HG02610 (cell line): ENCODE data around the gene TASP1.
"Not testable (repeated sequence)": the region's sequence is repeated elsewhere in the genome, so short reads cannot be mapped to it uniquely, and the experiment has no call there.

Experiments
- ATAC-seq: cut with Tn5 transposase; IDR thresholded peaks from one replicate; pipeline ENCODE4 v1.9.1; 2021; ENCODE audit warnings: mild to moderate bottlenecking, moderate library complexity; ENCODE audit not compliant: unreplicated experiment

The TASP1 gene

DNA sequence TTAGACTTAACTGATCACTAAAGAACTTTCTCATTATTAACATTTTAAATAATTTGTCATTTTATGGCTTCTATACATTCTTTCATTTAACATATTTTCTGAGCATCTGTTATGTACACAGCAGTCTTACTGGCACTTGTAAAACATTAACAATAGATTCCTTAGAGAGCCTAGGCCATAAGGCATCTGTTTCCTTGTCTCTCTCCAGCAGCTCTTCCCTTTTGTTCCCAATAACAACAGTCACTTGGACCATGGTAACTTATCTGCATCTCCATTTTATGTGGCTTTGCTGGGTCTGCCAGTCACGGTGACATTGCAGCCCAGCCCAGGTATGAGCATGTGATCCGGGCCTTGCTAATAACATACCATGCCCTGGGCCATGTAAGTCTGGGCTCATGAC is 11.7 kb upstream of the TASP1 start:
- ATAC-seq = no peak

DNA sequence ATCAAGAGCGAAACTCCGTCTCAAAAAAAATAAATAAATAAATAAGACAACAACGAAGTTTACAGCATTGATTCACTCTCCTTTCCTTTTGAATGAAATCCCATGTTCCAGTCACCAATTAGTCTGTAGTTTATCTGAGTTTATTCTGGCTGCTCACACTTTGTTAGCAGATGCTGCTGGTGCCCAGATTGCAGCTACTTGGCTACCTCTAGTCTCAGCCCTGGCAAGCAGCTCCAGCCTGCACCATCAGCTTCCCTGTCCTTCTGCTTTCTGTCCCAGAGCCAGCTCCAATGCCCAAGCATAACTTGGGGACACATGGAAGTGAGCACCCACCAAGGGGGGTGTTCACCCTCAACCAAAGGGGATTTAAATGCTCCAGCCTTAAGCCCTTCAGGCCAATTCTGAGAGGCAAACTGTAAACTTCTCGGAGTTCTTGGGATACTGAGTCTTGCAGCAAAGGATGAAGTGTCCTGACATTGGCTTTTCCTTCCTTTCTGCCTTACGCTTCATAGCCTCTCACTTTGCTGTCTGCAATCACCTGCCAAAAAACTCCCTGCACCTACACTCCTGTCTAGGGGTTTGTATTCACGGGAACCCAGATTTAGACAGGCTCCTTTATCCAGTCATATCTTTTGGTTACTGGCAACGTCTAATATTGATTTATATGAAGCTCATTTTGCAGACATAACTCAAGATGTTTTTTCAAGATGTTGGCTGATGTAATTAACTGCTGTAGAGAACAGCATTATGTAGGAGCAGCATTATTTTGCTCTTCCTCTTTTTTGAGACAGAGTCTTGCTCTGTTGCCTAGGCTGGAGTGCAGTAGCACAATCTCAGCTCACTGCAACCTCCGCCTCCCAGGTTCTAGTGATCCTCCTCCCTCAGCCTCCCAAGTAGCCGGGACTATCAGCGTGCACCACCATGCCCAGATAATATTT is 9.8 kb upstream of the TASP1 start:
- ATAC-seq = no peak

DNA sequence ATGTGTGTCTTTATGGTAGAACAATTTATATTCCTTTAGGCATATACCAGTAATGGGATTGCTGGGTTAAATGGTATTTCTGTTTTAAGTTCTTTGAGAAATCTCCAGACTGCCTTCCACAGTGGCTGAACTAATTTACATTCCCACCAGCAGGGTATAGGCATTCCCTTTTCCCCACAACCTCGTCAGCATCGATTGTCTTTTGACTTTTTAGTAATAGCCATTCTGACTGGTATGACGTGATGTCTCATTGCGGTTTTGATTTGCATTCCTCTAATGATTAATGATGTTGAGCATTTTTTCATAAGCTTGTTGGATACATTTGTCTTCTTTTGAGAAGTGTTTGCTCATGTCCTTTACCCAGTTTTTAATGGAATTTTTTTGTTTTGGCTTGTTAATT is 5.3 kb upstream of the TASP1 start:
- ATAC-seq = no peak

DNA sequence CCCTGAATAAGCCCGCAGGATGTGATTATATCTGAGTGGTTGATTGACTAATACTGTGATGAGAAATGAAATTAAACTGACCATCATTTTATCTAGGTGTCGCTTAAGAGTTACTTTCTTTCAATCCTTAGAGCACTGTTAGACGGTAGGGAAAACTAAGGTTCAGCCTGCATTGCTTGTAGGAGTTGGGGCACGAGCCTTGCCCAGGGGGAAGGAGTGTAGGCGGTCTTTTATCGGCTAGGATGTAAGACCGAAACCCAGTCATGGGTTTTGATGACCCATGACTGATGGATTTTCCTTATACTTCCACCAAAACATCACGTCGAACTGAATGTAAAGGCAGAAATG is 392 bp upstream of the TASP1 start:
- no peak for ATAC-seq

DNA sequence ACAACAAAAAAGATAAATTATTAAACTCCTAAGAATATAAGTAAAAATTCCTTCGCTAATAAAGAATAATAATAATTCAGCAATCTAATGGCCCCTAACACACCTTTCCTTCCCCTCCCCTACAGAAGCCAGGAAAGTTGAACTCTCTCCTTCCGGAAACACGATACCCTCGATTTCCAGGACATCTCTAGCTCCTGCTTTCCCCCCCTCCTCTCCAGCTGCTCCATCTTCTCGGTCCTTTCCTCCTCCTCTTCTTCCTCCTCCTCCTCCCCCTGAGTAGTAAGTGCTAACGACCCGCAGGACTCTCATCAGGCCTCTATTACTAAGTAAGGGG is 603 bp downstream of the TASP1 start:
- ATAC-seq = no peak

DNA sequence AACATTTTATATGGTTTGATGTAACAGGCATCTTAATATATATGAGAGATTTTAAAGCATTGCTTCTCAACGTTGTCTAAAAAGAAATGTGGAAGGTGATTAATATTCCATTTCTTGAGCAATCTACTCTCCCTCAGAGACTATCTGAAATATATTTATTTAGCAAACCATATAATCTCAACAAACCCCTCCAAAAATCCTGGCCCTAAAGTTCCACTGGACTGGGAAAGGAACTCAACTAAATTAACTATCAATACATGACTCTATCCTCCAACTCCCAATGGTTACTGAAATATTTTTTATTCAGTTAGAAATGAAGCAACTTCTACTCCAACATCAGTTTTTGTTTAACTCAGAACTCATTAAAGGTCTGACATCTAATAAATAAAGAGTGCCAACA is 6.3 kb downstream of the TASP1 start:
- no peak for ATAC-seq

DNA sequence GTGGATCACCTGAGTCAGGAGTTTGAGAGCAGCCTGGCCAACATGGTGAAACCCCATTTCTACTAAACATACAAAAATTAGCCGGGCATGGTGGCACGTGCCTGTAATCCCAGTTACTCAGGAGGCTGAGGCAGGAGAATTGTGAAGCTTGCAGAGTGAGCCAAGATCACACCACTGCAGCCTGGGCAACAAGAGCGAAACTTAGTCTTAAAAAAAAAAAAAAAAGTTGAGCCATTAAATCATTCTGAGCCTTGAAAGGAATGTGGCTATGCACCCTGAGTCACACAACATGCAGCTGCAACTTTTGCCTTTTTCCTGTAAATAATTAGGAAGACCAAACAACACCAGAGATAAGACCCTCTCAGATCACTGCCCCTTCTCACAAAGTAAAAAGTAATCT is 11.2 kb downstream of the TASP1 start:
- ATAC-seq = not testable (repeated sequence)

DNA sequence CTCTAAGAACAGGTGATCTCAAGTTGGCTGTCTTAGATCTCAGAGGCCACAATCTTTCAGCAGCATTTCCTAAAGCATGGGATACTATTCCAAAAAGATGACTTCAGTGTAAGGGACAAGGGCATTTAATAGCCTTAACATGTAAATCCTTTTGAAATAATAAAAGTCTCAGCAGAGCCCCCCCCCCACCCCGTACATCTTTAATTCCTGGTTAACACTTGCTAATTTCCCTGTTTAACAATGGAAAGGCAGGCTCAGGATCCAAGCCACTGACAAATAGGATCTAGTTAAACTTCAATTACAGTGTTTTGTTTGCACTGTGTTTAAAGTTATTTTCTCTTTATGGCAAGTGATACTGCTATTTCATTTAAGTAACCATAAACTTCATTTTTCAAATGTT is 12.0 kb downstream of the TASP1 start:
- no peak for ATAC-seq

DNA sequence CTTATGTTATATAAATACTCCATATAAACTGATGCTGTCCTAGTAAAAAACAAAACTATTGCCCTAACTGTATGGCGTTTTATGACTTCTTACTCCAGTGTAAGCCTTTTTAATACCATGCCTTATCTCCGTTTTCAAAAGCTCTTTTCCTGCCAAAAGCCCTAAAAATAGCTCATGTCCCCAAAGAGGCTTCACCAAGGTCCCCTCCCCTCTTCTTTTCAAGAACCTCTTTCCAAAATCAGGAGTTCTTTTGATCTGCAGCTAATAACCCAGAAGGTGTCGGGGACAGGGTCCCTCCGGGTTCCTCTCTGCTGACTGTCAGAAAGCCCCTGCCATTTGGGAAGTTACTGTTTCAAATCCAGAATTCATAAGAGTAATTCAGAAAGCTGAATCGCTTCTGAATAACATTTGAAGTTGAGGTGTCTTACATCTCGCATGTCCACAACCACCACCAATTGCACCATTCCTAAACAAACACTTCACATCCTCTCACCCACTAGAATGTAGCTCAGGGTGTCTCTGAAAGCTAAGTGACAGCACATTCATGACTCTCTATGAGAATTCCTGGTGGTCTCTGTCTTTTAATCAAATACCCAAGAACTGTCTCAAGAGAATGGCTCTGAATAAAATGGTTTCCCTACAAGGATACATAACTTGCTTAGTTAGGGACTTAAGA is 13.3 kb downstream of the TASP1 start:
- ATAC-seq = no peak

DNA sequence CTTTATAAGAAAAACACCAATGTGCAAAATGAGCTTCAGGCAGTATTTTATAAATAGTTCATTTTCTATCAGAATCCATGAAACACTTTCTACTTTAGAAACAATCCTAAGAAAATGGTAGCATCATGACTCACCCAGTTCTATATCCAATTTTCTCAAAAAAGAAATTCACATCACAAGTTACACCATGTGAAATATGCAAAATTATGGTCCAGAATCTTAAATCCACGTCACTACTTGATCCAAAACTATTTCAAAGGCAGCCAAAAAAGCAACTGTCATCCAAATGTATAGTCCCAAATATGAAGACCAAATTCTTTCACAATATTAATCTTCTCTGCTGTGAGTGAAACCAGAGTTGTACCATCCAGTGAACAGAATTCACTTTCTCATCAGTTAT is 19.3 kb downstream of the TASP1 start:
- not testable (repeated sequence) for ATAC-seq

DNA sequence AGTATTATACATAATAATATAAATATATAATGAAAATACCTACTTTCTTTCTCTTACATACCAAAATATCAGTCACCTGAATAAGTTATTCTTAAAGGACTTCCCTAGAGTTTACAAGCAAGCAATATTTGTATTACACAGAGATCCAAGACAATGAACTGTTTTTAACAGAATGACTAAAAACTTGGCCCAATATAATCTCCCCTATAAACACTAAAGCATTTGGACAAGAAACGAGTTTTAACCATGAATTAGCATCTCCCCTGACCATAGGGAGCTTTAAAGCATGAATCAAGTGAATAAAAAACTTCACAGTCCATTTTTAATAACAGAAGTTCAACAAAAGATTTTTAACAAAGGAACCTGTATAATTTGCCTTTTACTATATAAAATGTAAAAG is 20.3 kb downstream of the TASP1 start:
- not testable (repeated sequence) for ATAC-seq

DNA sequence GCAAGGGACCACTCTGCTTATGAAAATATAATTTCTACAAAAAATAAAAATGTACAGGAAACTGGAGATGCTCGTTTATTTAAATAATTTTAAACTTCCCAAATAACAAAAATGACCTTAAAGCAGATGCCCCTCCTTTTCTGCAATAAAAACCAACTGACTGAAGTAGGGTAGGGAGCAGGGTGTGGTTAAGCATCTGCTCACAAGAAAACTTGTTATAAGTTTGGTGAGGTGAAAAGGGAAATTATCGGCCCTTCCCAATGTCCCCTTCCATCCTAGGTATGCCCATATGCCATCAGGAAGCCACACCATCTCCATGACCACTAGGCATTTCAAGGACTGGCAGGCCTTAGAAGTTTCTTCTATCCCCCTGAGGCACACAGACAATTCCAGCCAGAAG is 21.1 kb downstream of the TASP1 start:
- ATAC-seq = not testable (repeated sequence)

DNA sequence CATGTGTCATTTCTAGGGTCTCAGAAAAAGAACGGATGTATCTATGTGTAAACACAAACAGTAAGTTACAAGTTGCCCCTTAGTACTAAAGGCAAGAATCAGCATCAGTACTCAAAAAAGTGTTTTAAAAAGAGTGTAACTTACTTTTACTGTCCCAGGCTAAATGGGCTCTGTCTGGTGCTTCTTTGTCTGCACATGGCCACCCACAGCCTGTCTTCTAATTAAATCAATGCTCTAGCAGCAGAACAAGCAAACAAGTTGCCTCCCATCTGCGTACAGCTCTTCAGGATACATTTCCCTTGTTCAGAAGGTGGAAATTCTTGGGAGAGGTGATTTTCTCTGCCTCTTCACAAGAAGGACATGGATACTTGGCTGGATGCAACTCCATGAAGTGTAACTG is 22.0 kb downstream of the TASP1 start:
- ATAC-seq = not testable (repeated sequence)

DNA sequence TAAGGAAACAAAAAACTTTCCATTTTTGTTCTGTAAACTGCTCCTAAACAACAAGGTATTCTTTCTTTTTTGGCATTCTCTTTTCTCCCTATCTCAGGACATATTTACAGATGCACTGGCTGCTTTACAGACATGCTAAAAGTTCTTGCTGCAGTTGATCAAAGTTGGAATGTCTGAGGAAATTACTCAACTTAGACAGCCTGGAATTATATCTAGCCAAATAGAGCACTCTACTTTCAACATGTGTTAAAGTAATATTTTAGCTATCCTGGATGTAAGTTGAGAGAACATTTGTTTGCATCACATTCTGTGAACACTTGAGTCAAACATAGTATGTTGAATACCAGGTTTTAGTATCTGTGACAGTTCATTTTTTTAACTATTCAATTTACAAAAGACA is 24.8 kb downstream of the TASP1 start:
- ATAC-seq = no peak

DNA sequence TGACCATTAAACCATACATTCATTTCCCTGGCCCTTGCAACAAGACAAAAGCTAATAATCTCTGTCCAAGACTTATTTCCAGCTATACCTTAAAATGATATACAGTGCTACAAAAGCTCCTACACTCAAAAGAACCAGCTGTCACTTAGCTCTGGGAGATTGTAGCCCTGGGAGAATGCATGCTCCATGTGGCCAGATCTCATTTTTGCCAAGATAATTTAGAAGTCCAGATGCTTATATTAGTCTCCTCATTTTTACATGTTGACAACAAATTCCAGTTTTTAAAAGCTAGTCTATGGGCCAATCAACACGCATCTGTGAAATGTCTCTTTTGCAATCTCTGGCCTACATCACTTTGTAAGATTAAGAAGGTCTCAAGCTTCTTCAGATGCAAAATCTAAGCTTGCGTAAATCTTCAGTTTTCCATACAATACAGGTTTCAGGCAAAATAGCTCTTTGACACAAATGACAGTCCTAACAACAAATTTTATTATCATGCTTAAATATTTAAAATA is 27.1 kb downstream of the TASP1 start:
- ATAC-seq = no peak

DNA sequence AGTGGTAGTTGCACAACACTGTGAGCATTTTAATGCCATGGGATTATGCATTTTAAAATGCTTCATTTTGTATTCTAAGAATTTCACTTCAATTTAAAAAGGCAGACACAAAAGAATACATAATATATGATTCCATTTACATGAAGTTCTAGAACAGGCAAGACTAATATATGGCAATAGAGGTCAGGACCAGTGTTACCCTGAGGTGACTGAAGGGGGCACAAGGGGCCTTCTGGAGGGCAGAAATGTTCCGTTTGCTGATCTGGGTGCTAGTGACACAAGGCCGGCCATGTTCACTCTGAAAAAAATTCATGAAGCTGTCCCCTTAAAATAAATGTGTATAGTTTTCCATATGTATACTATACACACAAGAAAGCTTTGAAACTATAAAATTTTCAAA is 28.5 kb downstream of the TASP1 start:
- no peak for ATAC-seq

DNA sequence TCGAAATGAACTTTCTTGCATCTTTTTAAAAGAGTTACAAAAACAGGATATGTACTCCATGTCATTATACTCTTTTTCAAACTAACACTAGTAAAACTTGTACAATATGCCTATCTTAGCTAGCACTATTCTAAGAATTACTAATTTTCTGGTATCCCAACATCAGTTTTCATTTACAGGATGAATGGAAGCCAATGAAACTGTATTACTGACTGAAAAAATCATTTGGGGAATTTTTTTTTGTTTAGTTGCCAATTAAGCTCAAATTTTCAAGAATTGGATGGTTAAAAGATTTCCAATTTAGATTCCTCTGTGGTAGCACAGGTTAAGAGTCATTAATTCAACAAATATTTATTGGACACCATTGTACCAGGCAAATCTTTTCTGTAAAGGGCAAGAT is 30.7 kb downstream of the TASP1 start:
- ATAC-seq = no peak

DNA sequence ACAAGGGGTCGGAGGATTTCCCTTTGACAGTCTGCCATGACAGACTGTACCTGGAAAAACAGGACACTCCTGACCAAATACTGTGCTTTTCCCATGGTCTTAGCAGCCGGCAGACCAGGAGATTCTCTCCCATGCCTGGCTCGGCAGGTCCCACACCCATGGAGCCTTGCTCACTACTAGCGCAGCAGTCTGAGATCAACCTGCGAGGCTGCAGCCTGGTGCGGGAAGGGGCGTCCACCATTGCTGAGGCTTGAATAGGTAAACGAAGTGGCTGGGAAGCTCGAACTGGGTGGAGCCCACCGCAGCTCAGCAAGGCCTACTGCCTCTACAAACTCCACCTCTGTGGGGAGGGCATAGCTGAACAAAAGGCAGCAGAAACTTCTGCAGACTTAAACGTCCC is 45.3 kb downstream of the TASP1 start:
- not testable (repeated sequence) for ATAC-seq

DNA sequence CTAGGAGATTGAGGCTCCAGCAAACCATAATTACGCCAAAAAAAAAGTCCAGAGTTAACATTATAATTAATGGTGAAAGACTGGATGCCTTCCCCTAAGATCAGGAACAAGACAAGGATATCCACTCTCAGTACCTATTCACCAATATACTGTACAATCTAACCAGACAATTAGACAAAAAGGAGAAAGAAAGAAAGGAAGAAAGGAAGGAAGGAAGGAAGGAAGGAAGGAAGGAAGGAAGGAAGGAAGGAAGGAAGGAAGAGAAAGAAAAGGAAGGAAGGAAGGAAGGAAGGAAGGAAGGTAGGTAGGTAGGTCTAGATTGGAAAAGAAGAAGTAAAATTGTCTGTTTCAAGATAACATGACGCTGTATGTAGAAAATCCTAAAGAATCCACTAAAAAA is 50.7 kb downstream of the TASP1 start:
- no peak for ATAC-seq

DNA sequence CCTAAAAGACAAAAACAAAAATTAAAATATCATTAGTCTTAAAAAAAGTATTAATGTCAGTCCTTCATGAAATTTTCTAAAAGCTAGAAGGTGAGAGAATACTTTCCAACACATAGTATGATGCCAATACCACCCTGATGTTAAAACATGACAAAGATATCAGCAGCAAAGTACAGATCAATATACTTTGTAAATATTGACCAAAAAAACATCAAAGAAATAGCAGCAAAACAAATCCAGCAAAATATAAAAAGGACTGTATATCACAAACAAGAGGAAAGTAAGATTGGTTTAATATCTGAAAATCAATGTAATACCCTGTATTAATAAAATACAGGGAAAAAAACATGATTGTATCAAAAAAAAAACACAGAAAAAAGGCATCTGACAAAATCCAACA is 51.4 kb downstream of the TASP1 start:
- ATAC-seq = no peak

DNA sequence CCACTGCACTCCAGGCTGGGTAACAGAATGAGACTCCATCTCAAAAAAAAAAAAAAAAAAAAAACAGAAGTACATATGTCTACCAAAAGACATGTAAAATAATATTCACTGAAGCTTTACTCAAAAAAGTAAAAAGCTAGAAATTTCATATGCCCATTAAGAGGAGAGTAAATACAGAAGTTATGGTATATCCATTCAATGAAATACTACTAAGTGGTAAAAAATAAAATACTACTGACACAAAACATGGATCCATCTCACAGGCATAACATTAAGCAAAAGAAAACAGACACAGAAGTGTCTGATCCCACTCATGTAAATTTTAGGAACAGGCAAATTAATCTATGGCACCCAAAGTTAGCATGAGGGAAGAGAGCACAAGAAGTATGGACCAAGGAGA is 52.6 kb downstream of the TASP1 start:
- ATAC-seq = no peak

DNA sequence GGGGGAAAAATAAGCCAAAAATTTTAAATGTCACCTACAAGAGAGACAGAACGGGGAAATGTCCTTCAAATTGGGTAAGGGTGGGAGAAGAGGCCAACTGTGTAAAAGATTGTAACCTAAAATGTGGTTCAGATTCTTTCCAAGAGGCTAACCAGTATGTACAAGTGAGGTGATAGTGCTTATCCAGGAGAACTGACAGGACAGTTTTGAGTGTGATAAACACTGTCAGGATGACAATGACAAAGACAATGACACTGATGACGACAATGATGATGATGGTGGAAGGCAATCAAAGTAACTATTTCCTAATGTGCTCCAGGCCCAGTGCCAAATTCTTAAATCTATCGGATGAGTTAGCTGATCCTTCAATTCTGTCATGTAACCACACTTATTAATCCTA is 57.3 kb downstream of the TASP1 start:
- ATAC-seq = no peak
